Fibroblast of skin of left quadriceps (primary cell): Measurements from ENCODE around the gene ABTB2.
"Not testable (repeated sequence)": the region's sequence is repeated elsewhere in the genome, so short reads cannot be mapped to it uniquely, and the experiment has no call there.

Experiments
- DNase-seq, 2 experiments: peaks; one replicate each; pipeline ENCODE4 v3.0.0-alpha.2; 2013; ENCODE audit warnings: low read depth in 2 of 2

The ABTB2 gene

GRCh38 chr11:34357701-34358257, at the start of gene ABTB2:
Gene ABTB2, minus strand, starts transcription at chr11:34358010.
- peak; percentile 94 for DNase-seq

GRCh38 chr11:34407121-34407813, 49.5 kb upstream of the ABTB2 start:
- no peak for DNase-seq

- no peak for DNase-seq
These were observed 48.6 kb upstream of the ABTB2 start for GRCh38 chr11:34406413-34406812.

- DNase-seq: no peak
These were observed 47.5 kb upstream of the ABTB2 start for GRCh38 chr11:34405079-34405858.

GRCh38 chr11:34404280-34404679, 46.5 kb upstream of the ABTB2 start:
- DNase-seq: no peak

GRCh38 chr11:34403431-34403830, 45.6 kb upstream of the ABTB2 start:
- DNase-seq: no peak

GRCh38 chr11:34397811-34398210, 40.0 kb upstream of the ABTB2 start:
- no peak for DNase-seq

- DNase-seq: no peak
These were observed 39.3 kb upstream of the ABTB2 start for GRCh38 chr11:34397120-34397519.

- no peak for DNase-seq
These were observed 38.2 kb upstream of the ABTB2 start for GRCh38 chr11:34395916-34396550.

GRCh38 chr11:34394771-34395300, 37.0 kb upstream of the ABTB2 start:
- DNase-seq: no peak

GRCh38 chr11:34387653-34388052, 29.8 kb upstream of the ABTB2 start:
- no peak for DNase-seq

- not testable (repeated sequence) for DNase-seq
These were observed 28.5 kb upstream of the ABTB2 start for GRCh38 chr11:34386356-34386755.

- DNase-seq: no peak
These were observed 24.9 kb upstream of the ABTB2 start for GRCh38 chr11:34382532-34383276.

- no peak for DNase-seq
These were observed 24.0 kb upstream of the ABTB2 start for GRCh38 chr11:34381775-34382174.

GRCh38 chr11:34380696-34381095, 22.9 kb upstream of the ABTB2 start:
- peak; percentile 58 to 68 for DNase-seq

GRCh38 chr11:34379539-34379938, 21.7 kb upstream of the ABTB2 start:
- DNase-seq: no peak

GRCh38 chr11:34379079-34379478, 21.3 kb upstream of the ABTB2 start:
- peak; percentile 49 to 54 for DNase-seq

GRCh38 chr11:34373727-34374126, 15.9 kb upstream of the ABTB2 start:
- no peak for DNase-seq

- no peak for DNase-seq
These were observed 8.7 kb upstream of the ABTB2 start for GRCh38 chr11:34366522-34366921.

GRCh38 chr11:34364102-34364501, 6.3 kb upstream of the ABTB2 start:
- no peak for DNase-seq

GRCh38 chr11:34363363-34364084, 5.7 kb upstream of the ABTB2 start:
- DNase-seq: no peak
